ENCODE results near the gene ERBB4. TPM values are rescaled to one million over a fixed set of nuclear protein-coding genes. Genes with fewer than 3 reads are reported as not detected.

ERBB4 gene
- total RNA-seq, 1 donor from 2014 or later: 0.05 TPM

- no peak for ATAC-seq
- DNase-seq (ENCODE audit: low spot score): no peak
Measured at GRCh38 chr2:211860224-211860623, 678.4 kb downstream of the ERBB4 start.

- ATAC-seq: no peak
- DNase-seq (ENCODE audit: low spot score): no peak
Measured at GRCh38 chr2:211854832-211855231, 683.8 kb downstream of the ERBB4 start.

DNA sequence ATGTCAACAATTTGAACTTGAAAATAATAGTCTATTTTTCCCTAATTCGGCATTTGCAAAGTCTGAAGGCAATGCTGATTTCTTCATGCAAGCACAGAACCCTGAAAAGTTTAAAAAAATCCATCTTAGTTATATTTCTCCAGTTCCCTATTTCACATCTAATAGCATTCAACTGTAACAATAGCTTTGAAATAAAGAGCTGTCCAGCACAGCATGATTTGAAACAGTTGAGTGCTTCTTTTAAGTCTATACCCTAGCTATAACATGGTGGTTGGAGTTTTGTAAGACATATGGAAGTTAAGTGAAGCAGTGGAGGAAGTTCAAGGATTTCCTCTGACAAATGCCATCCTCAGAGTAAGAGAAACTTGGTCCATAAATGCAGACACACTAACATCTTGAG, 691.9 kb downstream of the ERBB4 start:
- no peak for DNase-seq (ENCODE audit: low spot score)
- ATAC-seq: no peak

- DNase-seq (ENCODE audit: low spot score) (no peak), ATAC-seq (no peak)
Measured at GRCh38 chr2:211846036-211846400, 692.6 kb downstream of the ERBB4 start.

GRCh38 chr2:211845338-211846035, 693.1 kb downstream of the ERBB4 start:
- no peak for DNase-seq (ENCODE audit: low spot score)
- ATAC-seq: no peak

DNA sequence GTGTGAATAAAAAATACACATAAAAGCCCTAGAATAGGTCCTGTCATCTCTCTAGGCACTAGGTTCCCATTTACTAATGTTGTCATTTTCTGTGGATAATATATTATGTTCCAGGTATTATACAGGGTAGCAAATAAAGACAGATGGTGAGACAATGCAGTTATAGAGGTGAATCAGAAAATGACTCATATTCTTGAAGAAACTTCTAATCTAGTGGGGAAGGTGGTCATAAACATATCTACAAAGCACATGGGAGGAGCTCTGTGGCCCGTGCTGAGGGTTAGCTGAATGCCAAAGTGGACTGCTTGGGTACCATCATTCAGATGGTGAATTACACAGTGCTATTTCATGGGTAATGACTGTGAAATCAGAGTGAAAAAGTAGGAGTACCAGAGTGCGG, 700.9 kb downstream of the ERBB4 start:
- no peak for ATAC-seq
- DNase-seq (ENCODE audit: low spot score): no peak

DNA sequence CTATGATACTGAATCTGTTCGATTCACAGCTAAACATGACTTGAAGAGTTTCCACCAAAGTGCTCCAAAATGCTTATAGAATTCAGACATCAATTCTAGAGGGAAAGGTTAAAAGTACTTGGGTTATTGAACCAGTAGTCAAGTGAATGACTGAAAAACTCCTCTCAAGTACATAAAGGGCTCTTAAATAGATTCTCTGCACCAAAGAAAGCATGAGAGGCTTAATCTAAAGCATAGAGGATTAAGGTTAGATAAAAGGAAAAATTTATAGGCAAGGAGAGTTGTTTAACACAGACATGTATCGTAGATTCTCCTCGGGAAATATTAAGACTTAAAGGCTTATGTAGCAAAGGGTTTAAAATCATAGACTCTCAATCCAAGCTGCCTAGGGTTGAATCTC, 701.4 kb downstream of the ERBB4 start:
- ATAC-seq: no peak

GRCh38 chr2:211836409-211836808, 702.2 kb downstream of the ERBB4 start:
- ATAC-seq: no peak
- no peak for DNase-seq (ENCODE audit: low spot score)

More for the DNA sequence above, 701.4 kb downstream of the ERBB4 start:
- DNase-seq (ENCODE audit: low spot score): no peak

GRCh38 chr2:211835695-211836094, 702.9 kb downstream of the ERBB4 start:
- no peak for ATAC-seq
- no peak for DNase-seq (ENCODE audit: low spot score)

- DNase-seq (ENCODE audit: low spot score): no peak
- ATAC-seq: no peak
Measured at GRCh38 chr2:211833582-211834279, 704.9 kb downstream of the ERBB4 start.

DNA sequence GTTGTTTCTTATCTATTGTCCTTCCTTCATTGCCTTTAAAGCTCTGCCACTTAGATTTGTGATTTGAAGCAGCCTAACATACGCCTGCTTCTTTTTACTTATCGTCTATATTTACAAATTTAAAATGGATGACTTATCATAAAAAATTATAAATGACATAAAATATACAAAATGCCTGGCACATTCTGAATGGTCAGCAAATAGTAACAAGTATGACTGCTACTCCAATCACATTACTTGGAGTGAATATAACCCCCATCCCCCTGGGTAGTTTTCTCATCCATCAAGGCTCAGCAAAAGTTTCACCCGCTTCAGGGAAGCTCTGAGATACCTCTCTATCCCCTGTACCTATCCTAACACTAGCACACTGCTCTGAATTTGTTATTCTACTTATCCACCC, 708.9 kb downstream of the ERBB4 start:
- ATAC-seq: no peak
- no peak for DNase-seq (ENCODE audit: low spot score)

- ATAC-seq: no peak
Measured at GRCh38 chr2:211823886-211824479, 714.6 kb downstream of the ERBB4 start.

GRCh38 chr2:211822686-211823335, 715.8 kb downstream of the ERBB4 start:
- ATAC-seq (no peak), DNase-seq (ENCODE audit: low spot score) (no peak)

More at GRCh38 chr2:211823886-211824479, 714.6 kb downstream of the ERBB4 start:
- no peak for DNase-seq (ENCODE audit: low spot score)

- DNase-seq (ENCODE audit: low spot score) (no peak), ATAC-seq (no peak)
Measured at GRCh38 chr2:211816754-211817153, 721.8 kb downstream of the ERBB4 start.

- ATAC-seq (no peak), DNase-seq (ENCODE audit: low spot score) (no peak)
Measured at GRCh38 chr2:211812587-211812986, 726.0 kb downstream of the ERBB4 start.

GRCh38 chr2:211802666-211803065, 735.9 kb downstream of the ERBB4 start:
- no peak for DNase-seq (ENCODE audit: low spot score)
- no peak for ATAC-seq

DNA sequence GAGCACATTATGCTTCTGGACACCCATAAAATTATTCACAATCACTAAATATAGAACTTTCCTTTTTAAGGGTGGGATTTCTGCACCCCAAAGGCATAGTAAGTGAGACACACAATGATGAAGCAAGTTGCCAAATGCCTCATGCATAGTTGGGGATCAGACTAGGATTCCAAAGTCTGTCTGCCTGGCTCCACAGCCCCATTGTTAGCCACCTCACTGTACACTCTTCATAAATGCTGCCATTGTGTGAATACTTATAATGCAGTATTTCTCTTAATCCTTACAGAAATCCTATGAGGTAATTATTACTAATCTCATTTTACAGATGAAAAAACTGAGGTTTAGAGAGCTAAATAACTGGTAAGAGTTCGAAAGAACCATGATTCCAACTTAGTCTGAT, 738.6 kb downstream of the ERBB4 start:
- ATAC-seq (no peak), DNase-seq (ENCODE audit: low spot score) (no peak)

GRCh38 chr2:211798868-211799267, 739.7 kb downstream of the ERBB4 start:
- ATAC-seq: no peak
- DNase-seq (ENCODE audit: low spot score): no peak

GRCh38 chr2:211793690-211794089, 744.9 kb downstream of the ERBB4 start:
- no peak for ATAC-seq
- no peak for DNase-seq (ENCODE audit: low spot score)

DNA sequence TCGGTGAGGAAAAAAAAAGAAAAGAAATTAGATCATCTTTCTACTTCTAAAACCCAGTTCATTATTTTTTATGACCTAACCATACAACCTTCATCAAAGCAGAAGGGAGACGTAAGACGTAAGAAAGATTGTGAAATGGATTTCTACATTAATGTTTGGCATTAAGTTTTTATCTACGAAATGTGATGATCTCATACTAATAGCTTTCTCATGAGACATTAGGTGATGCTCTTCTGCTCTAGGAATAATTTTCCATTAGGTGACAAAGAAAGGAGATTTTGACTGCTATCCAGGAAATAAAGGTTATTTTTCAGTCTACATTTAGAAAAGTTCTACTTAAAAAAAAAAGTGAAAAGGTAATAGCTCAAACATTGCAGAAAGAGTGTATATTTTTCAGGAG, 748.6 kb downstream of the ERBB4 start:
- ATAC-seq: no peak
- DNase-seq (ENCODE audit: low spot score): no peak

DNA sequence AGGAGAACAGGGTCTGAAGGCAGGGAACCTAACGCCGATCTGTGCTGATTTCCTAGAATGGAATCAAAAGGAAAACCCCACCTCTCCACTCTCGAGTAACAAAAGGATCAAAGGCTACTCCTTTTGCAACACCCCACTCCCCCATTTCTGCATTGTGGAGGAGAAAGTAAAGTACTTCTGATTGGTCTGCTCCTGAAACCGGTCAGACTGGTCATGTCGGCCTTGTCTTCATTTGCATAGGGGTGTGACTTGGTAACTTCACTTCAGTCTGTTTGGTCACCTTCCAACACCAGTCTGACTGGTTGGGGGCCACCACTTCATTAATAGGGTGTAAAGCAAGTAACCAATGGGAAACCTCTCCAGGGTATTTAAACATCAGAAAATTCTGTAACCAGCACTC, 771.9 kb downstream of the ERBB4 start:
- ATAC-seq: no peak
- DNase-seq (ENCODE audit: low spot score): no peak

- no peak for ATAC-seq
- no peak for DNase-seq (ENCODE audit: low spot score)
Measured at GRCh38 chr2:211762479-211762878, 776.1 kb downstream of the ERBB4 start.

Data from left lobe of liver (tissue), 2 donors.